Measurements from ENCODE around the gene GRIA4.

Gene GRIA4

DNA sequence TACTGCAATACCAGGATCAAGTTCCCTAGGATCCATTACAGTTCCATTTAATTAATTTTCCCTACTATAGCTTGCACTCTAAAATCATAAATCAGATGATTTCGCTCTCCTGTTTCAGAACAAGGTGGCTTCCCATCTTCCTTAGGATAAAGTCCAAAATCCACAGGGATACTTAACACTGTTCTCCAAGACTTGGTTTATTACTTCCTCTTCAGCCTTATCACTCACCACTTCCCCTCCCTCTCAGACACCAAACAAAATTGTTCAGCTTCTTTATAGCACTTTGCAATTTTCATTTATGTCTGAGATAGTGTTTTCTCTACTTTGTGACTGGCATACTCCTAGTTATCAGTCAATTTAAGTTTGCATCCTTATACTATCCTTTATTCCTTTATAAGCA is 124.6 kb downstream of the GRIA4 start:
- TF ChIP-seq, protein P1, sequence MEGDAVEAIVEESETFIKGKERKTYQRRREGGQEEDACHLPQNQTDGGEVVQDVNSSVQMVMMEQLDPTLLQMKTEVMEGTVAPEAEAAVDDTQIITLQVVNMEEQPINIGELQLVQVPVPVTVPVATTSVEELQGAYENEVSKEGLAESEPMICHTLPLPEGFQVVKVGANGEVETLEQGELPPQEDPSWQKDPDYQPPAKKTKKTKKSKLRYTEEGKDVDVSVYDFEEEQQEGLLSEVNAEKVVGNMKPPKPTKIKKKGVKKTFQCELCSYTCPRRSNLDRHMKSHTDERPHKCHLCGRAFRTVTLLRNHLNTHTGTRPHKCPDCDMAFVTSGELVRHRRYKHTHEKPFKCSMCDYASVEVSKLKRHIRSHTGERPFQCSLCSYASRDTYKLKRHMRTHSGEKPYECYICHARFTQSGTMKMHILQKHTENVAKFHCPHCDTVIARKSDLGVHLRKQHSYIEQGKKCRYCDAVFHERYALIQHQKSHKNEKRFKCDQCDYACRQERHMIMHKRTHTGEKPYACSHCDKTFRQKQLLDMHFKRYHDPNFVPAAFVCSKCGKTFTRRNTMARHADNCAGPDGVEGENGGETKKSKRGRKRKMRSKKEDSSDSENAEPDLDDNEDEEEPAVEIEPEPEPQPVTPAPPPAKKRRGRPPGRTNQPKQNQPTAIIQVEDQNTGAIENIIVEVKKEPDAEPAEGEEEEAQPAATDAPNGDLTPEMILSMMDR (IDR thresholded peaks at IDR 0.05; ENCODE audit: borderline replicate concordance, insufficient read depth, low read depth, low read length) = no peak
- no peak overlapping the region for H3K4me3 ChIP-seq (ENCODE audit: low read depth, low read length)

DNA sequence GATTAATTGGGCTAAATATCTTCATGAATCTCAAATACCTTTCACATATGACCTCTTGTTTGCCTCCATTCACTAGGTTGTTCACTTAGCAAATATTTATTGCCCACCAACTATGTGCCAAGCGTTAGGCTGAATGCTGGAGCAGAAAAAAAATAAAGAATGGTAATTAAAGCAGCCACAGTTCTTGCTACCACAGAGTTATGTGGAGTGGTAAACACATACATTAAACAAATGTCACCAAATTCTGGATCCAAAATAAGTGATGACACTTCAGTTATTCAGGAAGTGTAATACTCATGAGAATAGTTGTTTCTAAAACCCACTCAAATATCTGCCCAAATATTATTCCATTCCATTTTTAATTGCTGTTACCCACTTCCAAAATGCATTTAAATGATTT is 128.4 kb downstream of the GRIA4 start:
- TF ChIP-seq, protein P1 (IDR thresholded peaks at IDR 0.05; ENCODE audit: borderline replicate concordance, insufficient read depth, low read depth, low read length) = no peak
- H3K4me3 ChIP-seq (ENCODE audit: low read depth, low read length) = no peak overlapping the region

DNA sequence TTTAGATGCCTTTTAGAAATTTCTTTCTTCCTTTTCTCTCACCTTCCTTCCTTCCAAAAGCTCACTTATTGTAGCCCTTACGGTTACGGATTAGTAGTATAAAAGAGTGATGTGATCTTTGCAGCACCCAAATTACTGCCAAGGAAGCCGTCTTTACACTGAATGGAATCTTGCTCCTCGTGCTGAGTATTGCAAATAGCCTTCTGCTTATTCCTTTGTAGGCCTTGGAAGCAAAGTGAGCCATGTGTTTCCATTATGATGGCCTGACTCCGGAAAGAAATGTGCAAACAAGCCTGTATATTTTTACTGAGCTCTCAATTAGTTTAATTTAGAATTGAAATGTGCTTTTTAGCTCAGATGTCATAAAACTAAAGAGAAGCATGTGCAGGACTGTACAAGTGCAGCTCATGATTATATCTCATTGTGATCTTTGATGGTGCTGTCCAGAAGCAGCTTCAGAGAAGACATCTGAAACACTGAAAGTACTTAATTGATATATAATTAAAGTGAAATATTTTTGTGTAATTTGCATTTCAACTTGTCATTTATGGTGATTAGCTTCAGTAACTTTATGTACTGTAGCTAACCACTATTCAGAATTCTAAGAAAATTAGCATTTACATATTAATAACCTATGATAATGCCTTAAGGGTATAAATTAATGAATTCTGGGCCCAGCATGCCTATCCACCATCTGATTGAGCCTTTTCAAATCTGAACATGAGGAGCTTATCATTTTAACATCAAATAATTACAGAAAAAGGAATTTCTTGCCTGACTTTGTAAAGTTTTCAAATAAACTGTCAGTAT is 129.3 kb downstream of the GRIA4 start:
- H3K4me3 ChIP-seq (ENCODE audit: low read depth, low read length) = no peak overlapping the region
- TF ChIP-seq, protein P1 (IDR thresholded peaks at IDR 0.05; ENCODE audit: borderline replicate concordance, insufficient read depth, low read depth, low read length) = no peak

DNA sequence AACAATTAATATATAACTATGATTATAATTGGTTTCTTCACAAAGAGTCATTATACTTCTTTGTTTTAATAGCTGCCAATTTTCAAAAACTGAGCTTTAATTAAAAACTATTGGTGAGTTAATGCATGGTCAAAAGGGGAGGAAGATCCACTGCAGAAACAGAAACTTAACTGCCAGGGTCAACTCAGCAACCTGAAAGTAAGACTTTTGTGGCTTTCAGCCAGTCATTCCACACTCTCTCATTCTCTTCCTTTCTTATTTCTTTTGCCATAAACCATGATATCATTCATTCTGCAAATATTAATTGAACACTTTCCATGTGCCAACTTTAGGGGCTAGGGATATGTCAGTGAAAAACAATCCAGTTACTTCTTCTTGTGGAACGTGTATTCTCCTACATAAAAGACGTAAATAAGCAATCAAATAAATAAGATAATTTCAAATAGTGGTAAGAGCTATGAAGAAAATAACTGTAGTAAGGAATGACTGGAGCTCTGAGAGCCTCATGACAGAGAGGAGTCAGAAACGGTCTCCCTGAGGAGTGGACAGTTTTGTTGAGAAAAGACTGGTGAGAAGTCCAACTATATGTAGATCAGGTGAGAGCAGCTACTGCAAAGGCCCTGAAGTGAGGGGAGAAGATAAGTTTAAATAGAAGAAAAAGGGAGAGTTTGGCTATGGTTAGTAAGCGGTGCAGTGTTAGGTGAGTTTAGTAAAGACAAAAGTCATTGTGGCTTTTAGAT is 130.5 kb downstream of the GRIA4 start:
- H3K4me3 ChIP-seq (ENCODE audit: low read depth, low read length) = no peak overlapping the region
- TF ChIP-seq, protein P1 (IDR thresholded peaks at IDR 0.05; ENCODE audit: borderline replicate concordance, insufficient read depth, low read depth, low read length) = no peak

DNA sequence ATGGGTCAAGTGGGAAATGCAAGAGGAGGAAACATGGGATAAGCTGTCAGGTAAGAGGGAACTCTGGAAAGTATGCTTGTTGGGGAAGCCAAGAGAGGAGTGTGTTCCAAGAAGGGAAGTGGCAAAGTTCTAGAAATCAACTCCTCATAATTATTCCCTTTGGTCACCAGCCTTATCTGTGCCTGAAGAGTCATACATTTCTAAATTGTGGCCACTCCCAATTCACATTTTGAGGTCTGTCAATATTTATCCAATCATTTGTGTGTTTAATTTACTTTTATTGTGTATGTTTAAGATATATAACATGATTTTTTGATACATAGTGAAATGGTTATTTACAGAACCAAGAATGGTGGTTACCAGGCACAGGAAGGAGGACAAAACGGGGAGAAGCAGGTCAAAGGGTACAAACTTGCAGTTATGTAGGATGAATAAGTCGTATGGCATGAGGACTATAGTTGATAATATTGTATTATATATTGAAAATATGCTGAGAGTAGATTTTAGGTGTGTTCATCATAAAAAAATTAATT is 131.7 kb downstream of the GRIA4 start:
- H3K4me3 ChIP-seq (ENCODE audit: low read depth, low read length) = no peak overlapping the region
- TF ChIP-seq, protein P1 (IDR thresholded peaks at IDR 0.05; ENCODE audit: borderline replicate concordance, insufficient read depth, low read depth, low read length) = no peak

DNA sequence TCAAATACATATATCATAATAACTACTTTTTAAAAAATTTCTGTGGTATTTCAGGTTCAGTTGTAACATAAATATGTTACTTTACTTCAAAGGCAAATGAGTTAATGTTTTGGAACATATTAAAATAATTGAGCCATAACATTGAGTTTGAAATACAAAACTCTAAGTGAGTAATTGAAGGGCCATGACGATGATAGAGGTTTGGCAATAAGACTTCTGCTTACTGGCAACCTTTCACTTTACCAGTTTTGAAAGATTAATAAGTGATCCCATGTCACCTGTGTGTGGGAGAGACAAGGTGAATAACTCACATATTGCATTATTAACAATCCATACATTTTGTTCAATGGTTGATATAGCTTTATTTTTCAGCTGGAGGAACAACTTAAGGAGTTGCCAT is 144.4 kb downstream of the GRIA4 start:
- TF ChIP-seq, protein P1 (IDR thresholded peaks at IDR 0.05; ENCODE audit: borderline replicate concordance, insufficient read depth, low read depth, low read length) = no peak
- no peak overlapping the region for H3K4me3 ChIP-seq (ENCODE audit: low read depth, low read length)
